ENCODE results near the gene TAF1C. TPM values are rescaled to one million over a fixed set of nuclear protein-coding genes. Genes with fewer than 3 reads are reported as not detected.

The TAF1C gene
- 15.7 and 19.0 TPM in 2 replicates for total RNA-seq

DNA sequence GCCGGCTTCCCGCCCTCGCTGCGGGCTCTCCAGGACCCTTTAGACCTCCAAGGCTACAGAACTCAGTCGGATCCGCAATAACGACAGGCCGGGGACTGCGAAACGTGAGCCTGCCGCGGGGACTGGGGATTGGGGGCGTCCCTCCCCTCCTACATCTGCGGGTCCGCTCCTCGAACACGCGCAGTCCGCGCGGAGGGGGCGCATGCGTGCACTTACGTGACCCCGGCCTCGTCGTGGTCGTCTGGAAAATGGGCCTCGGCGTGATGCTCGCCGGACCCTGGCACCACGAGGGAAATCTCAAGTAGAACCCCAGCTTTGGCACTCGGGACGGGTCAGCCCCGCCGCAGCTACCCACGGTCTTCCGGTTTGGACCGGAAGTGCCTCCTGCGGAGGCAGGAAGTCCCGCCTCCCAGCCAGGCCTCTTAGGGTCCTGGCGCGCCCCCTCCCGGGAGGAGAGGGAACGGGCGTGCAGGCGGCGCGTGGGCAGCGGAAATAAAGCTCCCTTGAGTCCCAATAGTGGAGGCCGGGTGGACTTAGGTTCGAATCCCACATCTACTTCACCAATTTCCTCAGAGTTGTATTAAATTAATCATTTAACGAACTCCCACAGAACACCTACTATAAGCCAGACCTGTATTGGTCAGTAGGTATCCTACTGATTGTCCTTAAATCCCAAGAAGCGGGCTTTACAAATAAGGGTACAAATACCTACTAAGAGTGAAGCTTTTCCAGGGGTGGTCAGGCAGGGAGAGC lies at the start of gene TAF1C:
Gene TAF1C (minus strand): TSS at position 373 of the 753 bp plus-strand sequence. CDS start 2,069 bp downstream, outside the sequence.

GRCh38 chr16:84190731-84191388 lies 4.0 kb upstream of the TAF1C start, which contains the start of gene ADAD2:
Gene ADAD2 (plus strand): TSS chr16:84191157. CDS start chr16:84191231, 74 bp downstream.

GRCh38 chr16:84144859-84145639 lies 41.8 kb downstream of the TAF1C start, which contains the start of the genes DNAAF1 and HSDL1:
Gene DNAAF1 (plus strand): TSS chr16:84145308. CDS start chr16:84145441, 133 bp downstream.
Gene HSDL1 (minus strand): TSS chr16:84145177. CDS start chr16:84131321, 13,856 bp downstream.

Other genes with a start within 250 kb of the TAF1C start
- gene OSGIN1, start 233.8 kb downstream of the TAF1C start, total RNA-seq, result 1.2 and 2.4 TPM in 2 replicates
- 0.37 TPM in 1 of 2 replicates, not detected in the other for gene NECAB2, start 218.8 kb downstream of the TAF1C start, total RNA-seq
- gene SLC38A8, start 144.3 kb downstream of the TAF1C start, total RNA-seq, result not detected in 2 replicates
- 156 and 158 TPM in 2 replicates for gene MBTPS1, start 70.1 kb downstream of the TAF1C start, total RNA-seq
- gene HSDL1, start 41.9 kb downstream of the TAF1C start, total RNA-seq, result 28.2 and 34.7 TPM in 2 replicates
- under 0.01 TPM in 1 of 2 replicates, not detected in the other for gene DNAAF1, start 41.7 kb downstream of the TAF1C start, total RNA-seq
- not detected in 2 replicates for gene ADAD2, start 4.1 kb upstream of the TAF1C start, total RNA-seq
- gene KCNG4, start 53.0 kb upstream of the TAF1C start, total RNA-seq, result not detected in 2 replicates
- gene WFDC1, start 107.8 kb upstream of the TAF1C start, total RNA-seq, result 0.05 and 12.5 TPM in 2 replicates
- gene ATP2C2, start 181.5 kb upstream of the TAF1C start, total RNA-seq, result not detected in 2 replicates